Measurements from ENCODE around the gene LIPT2. TPM values are rescaled to one million over a fixed set of nuclear protein-coding genes. Genes with fewer than 3 reads are reported as not detected.
A peak's percentile ranks its signal among the peaks of the same experiment; 100 is the strongest.
"Not testable (repeated sequence)": the region's sequence is repeated elsewhere in the genome, so short reads cannot be mapped to it uniquely, and the experiment has no call there.

Gene LIPT2
- total RNA-seq: 1 to 10 TPM in 1 of 2 experiments, under 1 TPM in 1; 0.82 to 2.5 TPM

DNA sequence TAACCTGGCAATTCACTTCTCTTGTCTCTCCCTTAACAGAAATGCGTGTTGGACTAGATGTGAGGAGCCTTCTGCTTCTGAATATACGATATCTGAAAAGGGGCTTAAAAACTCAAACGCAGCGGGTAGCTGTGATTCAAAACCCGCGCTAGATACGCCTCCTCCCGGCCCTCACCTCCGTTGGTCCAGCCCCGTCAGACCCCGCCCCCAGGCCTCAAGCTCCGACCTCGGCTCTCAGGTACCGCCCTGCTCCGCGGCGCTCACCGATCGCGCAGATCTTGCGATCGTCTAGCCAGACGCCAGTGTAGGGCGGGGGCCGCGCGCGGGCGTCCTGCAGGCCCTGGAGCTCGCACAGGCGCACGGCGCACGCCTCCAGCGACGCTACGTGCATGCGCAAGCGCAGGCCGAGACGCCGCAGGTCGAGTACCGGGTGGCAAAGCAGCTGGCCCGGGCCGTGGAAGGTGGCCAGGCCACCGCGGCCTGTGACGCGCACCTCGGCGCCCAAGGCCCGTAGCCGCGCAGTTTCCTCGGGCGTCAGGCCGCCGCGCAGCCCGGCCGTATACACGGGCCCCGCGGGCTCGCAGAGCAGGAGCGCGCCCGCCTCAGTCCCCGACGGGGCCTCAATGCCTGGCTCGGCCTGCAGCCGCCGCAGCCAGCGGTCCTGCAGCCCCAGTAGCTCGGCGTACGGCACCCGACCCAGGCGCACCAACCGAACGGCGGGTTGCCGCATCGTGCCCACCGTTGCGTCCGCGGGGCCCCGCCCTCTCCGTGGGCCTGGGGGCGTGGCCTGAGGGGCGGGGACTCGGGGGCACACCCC, at the start of gene LIPT2:
Gene LIPT2, minus strand, starts transcription at position 751 of the 817 bp plus-strand sequence. Its CDS starts 21 bp downstream, at position 730.
- peak; percentile 98 for DNase-seq
- Mint-ChIP-seq H3K27me3 (no peaks in the 10 kb centered on the region), H3K36me3 (no peaks in the 10 kb centered on the region), H3K4me1 (peaks cover 17% of the 10 kb centered on the region), H3K4me3 (peak within 1 kb of the TSS; percentile 75), H3K9me3 (ENCODE audit: low read depth) (no peaks in the 10 kb centered on the region), H3K27ac (peak within 1 kb of the TSS; percentile 85)
- peak; percentile 99 for ATAC-seq
- CTCF ChIA-PET: interaction anchor here (0.6 to 1.9 kb wide), 8 partner anchors 17 to 647 kb away, joined by 3 to 10 read pairs (median 4); partner anchors contain the start of gene POLD3

DNA sequence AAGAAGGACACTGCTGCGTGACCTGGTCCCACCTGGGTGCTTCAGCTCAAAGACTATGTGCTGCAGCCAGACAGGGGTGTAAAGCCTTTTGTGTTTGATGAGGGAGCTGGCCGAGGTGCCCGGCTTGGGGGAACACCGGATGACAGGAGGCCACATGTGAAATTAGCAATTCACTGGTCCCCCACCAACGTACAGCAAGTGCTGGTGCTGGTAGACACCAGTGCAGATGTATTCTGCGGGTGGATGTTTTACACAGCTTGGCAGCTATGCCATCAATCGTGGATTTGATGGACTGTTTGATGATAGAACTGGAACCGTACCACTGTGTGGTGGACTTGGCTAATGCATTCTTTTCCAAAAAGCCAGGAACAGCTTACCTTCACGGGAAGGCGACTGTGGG, 47.9 kb upstream of the LIPT2 start:
- H3K4me3 Mint-ChIP-seq: no peak overlapping the region
- H3K36me3 Mint-ChIP-seq: no peaks in the 10 kb centered on the region
- peaks cover 16% of the 10 kb centered on the region for H3K9me3 Mint-ChIP-seq (ENCODE audit: low read depth)
- no peak overlapping the region for H3K27ac Mint-ChIP-seq
- CTCF ChIA-PET: no interaction called here
- no peaks in the 10 kb centered on the region for H3K4me1 Mint-ChIP-seq
- no peak for ATAC-seq
- no peak for DNase-seq
- no peaks in the 10 kb centered on the region for H3K27me3 Mint-ChIP-seq

DNA sequence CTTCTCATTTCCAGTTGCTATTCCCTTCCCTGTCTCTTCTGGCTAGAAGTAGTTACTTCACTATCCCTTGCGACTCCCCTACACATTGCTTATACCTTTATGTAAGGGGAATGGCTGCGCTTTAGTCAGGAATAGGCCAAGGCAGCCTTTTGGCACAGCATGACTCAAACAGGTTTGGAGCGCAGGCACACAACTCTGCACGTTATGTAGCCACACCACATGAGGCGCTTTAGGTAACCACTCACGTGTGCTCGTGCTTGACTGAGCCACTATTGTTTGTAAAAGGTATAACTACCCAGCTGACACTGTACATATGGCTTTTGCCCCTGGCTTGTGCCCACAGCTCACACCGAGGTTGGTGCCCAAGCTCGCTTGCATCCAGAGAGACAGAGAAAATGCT, 46.7 kb upstream of the LIPT2 start:
- no peak overlapping the region for H3K4me3 Mint-ChIP-seq
- no peaks in the 10 kb centered on the region for H3K36me3 Mint-ChIP-seq
- ATAC-seq: no peak
- no peaks in the 10 kb centered on the region for H3K4me1 Mint-ChIP-seq
- DNase-seq: no peak
- CTCF ChIA-PET: no interaction called here
- peaks cover 16% of the 10 kb centered on the region for H3K9me3 Mint-ChIP-seq (ENCODE audit: low read depth)
- H3K27ac Mint-ChIP-seq: no peak overlapping the region
- H3K27me3 Mint-ChIP-seq: no peaks in the 10 kb centered on the region

DNA sequence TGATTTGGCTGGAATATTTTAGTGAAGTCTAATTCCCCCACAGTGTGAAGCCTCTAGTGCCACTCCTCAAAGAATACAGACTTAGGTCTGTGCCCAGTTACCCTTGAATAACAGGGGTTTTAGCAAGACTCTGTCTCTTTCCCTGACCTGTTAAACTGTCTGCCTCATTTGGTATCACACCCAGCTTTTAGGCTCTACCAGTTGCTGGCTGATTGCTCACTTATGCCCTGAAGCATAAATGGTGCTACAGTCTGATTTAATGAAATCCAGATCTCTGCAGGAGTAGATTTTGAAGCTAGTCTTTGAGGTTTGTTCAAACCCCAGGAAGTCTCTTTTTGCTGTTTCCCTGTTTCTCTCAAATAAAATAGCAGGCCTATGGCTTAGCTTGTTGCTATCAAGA, 45.2 kb upstream of the LIPT2 start:
- Mint-ChIP-seq H3K36me3 (no peaks in the 10 kb centered on the region), H3K4me3 (no peak overlapping the region), H3K9me3 (ENCODE audit: low read depth) (peaks cover 7% of the 10 kb centered on the region), H3K27me3 (no peaks in the 10 kb centered on the region), H3K4me1 (no peaks in the 10 kb centered on the region), H3K27ac (no peak overlapping the region)
- CTCF ChIA-PET: no interaction called here
- DNase-seq (no peak), ATAC-seq (no peak)

DNA sequence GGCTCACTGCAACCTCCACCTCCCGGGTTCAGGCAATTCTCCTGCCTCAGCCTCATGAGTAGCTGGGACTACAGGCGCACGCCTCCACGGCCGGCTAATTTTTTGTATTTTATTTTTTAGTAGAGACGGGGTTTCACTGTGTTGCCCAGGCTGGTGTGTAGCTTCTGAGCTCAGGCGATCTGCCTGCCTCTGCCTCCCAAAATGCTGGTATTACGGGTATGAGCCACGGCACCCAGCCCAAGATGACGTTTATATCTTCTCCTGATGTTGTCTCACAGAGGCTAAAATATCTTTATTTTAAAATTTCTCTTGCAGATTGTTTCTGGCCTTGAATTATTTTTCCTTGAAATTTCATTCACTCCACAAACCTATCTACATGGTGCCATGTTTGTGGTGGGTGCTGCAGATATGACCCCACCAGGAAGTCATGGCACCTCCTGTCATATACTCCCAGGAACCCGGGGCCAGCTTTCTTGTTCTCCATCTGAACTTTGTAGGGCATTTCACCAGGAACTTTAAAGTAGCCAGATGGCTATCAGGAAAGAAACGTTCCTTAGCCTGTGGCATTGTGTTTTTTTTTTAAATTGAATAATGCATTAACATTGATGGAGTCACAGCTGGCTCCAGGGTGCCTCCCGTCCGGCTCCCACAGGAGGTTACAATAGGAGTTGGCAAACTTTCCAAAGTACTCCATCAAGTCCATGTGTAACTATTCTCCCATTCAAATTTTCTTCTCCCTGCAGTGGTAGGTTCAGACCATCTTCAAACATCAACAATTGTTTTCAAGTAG, 42.0 kb upstream of the LIPT2 start:
- H3K36me3 Mint-ChIP-seq: no peaks in the 10 kb centered on the region

DNA sequence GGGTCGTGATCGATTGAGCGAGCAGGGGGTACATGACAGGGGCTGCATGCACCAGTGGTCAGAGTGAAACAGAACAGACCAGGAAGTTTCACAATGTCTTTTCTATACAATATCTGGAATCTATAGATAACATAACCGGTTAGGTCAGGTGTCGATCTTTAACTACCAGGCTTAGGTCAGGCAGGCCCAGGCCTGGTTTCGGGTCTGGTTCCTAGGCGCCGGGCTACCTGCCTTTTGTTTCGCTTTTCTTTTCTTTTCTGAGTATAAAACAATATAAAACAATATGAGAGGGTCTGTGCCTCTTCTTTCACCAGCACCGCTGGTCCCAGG, 41.4 kb upstream of the LIPT2 start:
- H3K9me3 Mint-ChIP-seq (ENCODE audit: low read depth); H3K27ac Mint-ChIP-seq; DNase-seq; H3K4me3 Mint-ChIP-seq; H3K4me1 Mint-ChIP-seq; H3K36me3 Mint-ChIP-seq; CTCF ChIA-PET; H3K27me3 Mint-ChIP-seq; ATAC-seq: not testable (repeated sequence)

More for the DNA sequence above, 42.0 kb upstream of the LIPT2 start:
- H3K4me1 Mint-ChIP-seq: peaks cover 2% of the 10 kb centered on the region
- ATAC-seq (no peak), DNase-seq (no peak)
- H3K4me3 Mint-ChIP-seq: no peak overlapping the region
- CTCF ChIA-PET: no interaction called here
- H3K9me3 Mint-ChIP-seq (ENCODE audit: low read depth): peaks cover 7% of the 10 kb centered on the region
- H3K27ac Mint-ChIP-seq: no peak overlapping the region
- no peaks in the 10 kb centered on the region for H3K27me3 Mint-ChIP-seq

DNA sequence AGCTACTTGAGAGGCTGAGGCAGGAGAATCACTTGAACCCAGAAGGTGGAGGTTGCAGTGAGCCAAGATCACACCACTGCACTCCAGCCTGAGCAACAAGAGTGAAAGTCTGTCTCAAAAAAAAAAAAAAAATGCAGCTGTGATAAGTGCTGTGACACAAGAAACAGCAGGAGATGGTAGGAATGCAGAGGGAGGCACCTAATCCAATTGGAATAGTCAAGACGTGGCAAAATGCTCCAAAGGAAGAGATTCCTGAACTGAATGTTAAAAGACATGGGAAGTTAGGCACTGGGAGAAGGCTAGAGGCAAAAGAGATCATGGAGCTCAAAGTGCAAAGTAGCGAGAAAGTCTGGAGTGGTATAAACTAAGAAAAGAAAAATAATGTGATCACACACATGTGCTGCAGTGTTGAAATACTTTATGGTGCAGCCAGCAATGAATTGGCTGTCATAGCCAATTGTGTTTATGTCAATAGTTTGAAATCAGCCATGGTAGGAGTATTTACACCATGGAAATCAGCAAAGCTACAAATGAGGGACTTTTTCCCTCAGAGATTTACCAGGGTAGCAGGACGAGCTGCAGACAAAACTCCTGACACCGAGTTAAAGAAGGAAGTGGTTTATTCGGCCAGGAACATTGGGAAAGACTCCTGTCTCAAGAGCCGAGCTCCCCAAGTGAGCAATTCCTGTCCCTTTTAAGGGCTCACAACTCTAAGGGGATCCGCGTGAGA, 40.9 kb upstream of the LIPT2 start:
- peaks cover 5% of the 10 kb centered on the region for H3K27me3 Mint-ChIP-seq
- peaks cover 7% of the 10 kb centered on the region for H3K9me3 Mint-ChIP-seq (ENCODE audit: low read depth)
- DNase-seq: no peak
- no peak overlapping the region for H3K27ac Mint-ChIP-seq
- CTCF ChIA-PET: no interaction called here
- H3K4me3 Mint-ChIP-seq: no peak overlapping the region
- ATAC-seq: no peak
- H3K4me1 Mint-ChIP-seq: peaks cover 2% of the 10 kb centered on the region
- no peaks in the 10 kb centered on the region for H3K36me3 Mint-ChIP-seq

DNA sequence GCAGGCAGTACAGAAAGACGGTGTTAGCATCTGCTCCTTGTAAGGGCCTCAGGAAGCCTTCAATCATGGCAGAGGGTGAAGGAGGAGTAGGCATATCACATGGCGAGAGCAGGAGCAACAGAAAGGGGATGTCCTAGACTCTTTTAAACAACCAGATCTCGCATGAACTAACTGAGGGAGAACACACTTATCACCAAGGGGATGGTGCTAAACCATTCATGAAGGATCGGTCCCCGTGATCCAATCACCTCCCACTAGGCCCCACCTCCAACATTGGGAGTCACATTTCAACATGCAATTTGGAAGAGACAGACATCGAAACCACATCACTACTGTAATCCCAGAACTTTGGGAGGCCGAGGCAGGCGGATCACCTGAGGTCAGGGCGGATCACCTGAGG, 39.9 kb upstream of the LIPT2 start:
- H3K36me3 Mint-ChIP-seq: no peaks in the 10 kb centered on the region
- CTCF ChIA-PET: no interaction called here
- ATAC-seq: no peak
- no peak overlapping the region for H3K27ac Mint-ChIP-seq
- H3K27me3 Mint-ChIP-seq: peaks cover 7% of the 10 kb centered on the region
- DNase-seq: no peak
- peaks cover 2% of the 10 kb centered on the region for H3K4me1 Mint-ChIP-seq
- H3K9me3 Mint-ChIP-seq (ENCODE audit: low read depth): peaks cover 7% of the 10 kb centered on the region
- no peak overlapping the region for H3K4me3 Mint-ChIP-seq

DNA sequence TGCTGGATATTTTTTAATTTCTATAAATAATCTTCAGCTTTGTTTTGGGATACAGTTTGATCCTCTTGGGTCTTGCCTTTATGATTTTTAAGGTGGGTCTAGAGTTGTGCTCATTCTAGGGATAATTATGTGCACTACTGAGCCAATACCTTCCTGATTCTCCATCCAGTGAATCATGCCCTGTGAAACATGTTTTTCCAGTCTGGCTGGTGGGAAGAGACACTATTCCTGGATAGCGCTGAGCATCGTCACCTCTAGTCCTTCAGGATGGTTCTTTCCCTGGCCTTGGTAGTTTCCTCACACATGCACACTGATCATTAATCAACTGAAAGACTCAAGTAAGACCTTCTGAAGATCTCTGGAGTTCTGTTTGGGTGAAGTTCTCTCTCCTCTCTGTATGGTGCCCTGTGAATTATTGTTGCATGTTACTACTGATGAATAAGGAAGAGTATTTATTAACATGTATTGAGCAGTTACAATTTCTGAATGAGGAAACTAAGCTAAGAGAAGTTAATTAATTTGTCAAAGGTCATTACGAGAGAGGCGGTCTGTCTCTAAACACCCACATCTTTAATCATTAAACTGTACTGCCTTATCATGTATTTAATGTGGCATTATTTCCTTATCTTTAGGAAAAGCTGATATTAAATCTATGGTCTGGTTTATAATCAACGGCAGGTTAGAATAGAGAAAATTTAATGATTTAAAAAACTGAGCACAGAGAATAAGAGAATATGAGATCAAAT, 39.1 kb upstream of the LIPT2 start:
- DNase-seq: no peak
- CTCF ChIA-PET: no interaction called here
- Mint-ChIP-seq H3K4me3 (no peak overlapping the region), H3K4me1 (peaks cover 2% of the 10 kb centered on the region), H3K9me3 (ENCODE audit: low read depth) (peaks cover 2% of the 10 kb centered on the region), H3K27ac (no peak overlapping the region), H3K27me3 (peaks cover 7% of the 10 kb centered on the region), H3K36me3 (no peaks in the 10 kb centered on the region)
- no peak for ATAC-seq

DNA sequence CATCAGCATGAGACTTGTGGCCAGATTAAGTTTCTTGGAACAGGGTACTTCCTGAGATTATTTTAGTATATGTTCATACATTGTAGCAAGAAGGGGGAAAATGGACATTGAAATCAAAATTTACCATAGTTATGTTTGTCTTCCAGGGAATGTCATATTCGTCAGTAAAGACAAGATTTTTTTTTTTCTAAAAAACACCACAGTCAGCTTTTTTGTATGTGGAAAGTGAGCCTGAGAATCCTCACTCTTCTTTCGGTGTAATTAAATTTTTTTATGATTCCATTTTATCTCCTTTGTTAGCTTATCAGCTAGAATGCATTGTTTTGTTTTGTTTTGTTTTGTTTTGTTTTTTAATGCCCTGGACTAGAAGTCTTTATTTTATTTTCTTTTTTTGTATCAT, 31.5 kb upstream of the LIPT2 start:
- no peaks in the 10 kb centered on the region for H3K4me1 Mint-ChIP-seq
- no peak for ATAC-seq
- no peaks in the 10 kb centered on the region for H3K36me3 Mint-ChIP-seq
- peaks cover 25% of the 10 kb centered on the region for H3K27me3 Mint-ChIP-seq
- H3K27ac Mint-ChIP-seq: no peak overlapping the region
- H3K9me3 Mint-ChIP-seq (ENCODE audit: low read depth): no peaks in the 10 kb centered on the region
- CTCF ChIA-PET: interaction anchor here (0.6 kb wide), 1 partner anchor 22 kb away, joined by 3 read pairs; no protein-coding TSS in a partner anchor
- no peak overlapping the region for H3K4me3 Mint-ChIP-seq
- DNase-seq: no peak

DNA sequence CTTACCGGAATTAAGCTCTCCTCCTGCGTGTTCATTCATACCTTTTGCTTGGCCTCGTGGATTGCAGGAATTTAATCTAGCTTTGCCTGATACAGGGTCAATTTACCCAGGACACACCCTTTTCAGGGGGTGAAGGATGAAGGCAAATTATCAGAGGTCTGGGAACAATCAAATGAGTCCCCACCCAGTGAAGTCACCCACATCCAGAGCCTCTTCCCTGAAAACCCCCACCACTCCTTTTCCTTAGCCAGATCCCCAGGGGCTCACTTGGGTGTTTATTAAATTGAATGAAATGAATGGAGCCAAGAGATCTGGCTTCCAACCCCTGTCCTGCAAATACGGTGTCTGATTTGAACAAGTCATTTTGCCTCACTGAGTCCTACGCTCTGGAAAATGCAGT, 31.0 kb upstream of the LIPT2 start:
- Mint-ChIP-seq H3K27ac (no peak overlapping the region), H3K9me3 (ENCODE audit: low read depth) (no peaks in the 10 kb centered on the region), H3K36me3 (no peaks in the 10 kb centered on the region), H3K27me3 (peaks cover 23% of the 10 kb centered on the region), H3K4me1 (no peaks in the 10 kb centered on the region), H3K4me3 (no peak overlapping the region)
- ATAC-seq: no peak
- DNase-seq: no peak
- CTCF ChIA-PET: interaction anchor here (0.6 kb wide), 1 partner anchor 21 kb away, joined by 3 read pairs; no protein-coding TSS in a partner anchor

DNA sequence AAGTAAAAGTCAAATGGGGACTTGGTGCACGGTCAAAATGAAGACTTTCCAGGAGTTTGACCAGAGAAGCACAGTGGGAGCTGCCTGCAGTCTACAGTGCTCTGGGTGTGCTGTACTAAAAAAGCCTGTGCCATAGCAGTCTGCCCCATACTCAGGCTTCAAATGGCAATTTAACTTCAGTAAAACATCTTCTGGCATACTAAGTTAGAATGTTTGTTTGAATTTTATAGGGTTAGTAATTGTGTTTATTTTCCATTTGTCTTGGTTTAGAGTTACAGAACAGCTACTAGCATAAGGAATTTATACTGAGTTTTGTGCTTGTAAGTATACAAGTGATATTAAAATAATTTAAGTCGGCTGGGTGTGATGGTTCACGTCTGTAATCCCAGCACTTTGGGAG, 29.3 kb upstream of the LIPT2 start:
- Mint-ChIP-seq H3K27me3 (peaks cover 21% of the 10 kb centered on the region), H3K9me3 (ENCODE audit: low read depth) (no peaks in the 10 kb centered on the region), H3K4me3 (no peak overlapping the region), H3K27ac (no peak overlapping the region), H3K4me1 (no peaks in the 10 kb centered on the region), H3K36me3 (no peaks in the 10 kb centered on the region)
- DNase-seq: no peak
- CTCF ChIA-PET: interaction anchor here (0.7 kb wide), 1 partner anchor 30 kb away, joined by 3 read pairs; no protein-coding TSS in a partner anchor
- no peak for ATAC-seq

DNA sequence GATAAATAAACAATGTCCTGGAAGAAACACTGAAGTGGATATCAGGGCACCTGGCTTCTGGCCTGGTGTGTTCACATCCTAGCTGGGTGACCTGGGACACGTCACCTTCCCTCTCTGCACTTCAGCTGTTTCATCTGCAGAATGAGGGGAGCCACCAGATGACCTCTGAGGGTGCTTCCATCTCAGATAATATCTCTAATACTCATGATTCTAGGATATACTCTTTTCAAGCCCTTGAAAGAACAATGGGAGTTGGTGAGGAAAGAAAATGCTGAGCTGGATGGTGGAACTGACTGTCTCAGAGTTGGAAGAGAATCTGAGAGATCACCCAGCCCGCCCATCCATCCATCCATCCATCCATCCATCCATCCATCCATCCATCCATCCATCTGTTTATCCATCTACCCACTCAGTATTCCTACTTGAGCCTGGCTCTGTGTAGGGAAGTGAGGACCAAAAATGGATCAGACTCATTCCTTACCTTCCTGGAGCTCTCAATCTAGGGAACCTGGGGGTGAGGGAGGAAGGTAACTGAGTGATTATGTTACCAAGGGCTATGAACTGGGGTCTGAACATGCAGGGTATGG, 28.2 kb upstream of the LIPT2 start:
- no peak for DNase-seq
- CTCF ChIA-PET: no interaction called here

More for the DNA sequence above, 28.2 kb upstream of the LIPT2 start:
- H3K4me3 Mint-ChIP-seq: no peak overlapping the region
- H3K4me1 Mint-ChIP-seq: no peaks in the 10 kb centered on the region
- no peak overlapping the region for H3K27ac Mint-ChIP-seq
- no peaks in the 10 kb centered on the region for H3K36me3 Mint-ChIP-seq
- no peaks in the 10 kb centered on the region for H3K9me3 Mint-ChIP-seq (ENCODE audit: low read depth)
- peaks cover 31% of the 10 kb centered on the region for H3K27me3 Mint-ChIP-seq
- no peak for ATAC-seq
